ENCODE data around the gene TIMM17B. TPM values are rescaled to one million over a fixed set of nuclear protein-coding genes. Genes with fewer than 3 reads are reported as not detected.
"Not testable (repeated sequence)": the region's sequence is repeated elsewhere in the genome, so short reads cannot be mapped to it uniquely, and the experiment has no call there.

TIMM17B gene
- total RNA-seq, 1 experiment from 2014 or later: 89.7 TPM

DNA sequence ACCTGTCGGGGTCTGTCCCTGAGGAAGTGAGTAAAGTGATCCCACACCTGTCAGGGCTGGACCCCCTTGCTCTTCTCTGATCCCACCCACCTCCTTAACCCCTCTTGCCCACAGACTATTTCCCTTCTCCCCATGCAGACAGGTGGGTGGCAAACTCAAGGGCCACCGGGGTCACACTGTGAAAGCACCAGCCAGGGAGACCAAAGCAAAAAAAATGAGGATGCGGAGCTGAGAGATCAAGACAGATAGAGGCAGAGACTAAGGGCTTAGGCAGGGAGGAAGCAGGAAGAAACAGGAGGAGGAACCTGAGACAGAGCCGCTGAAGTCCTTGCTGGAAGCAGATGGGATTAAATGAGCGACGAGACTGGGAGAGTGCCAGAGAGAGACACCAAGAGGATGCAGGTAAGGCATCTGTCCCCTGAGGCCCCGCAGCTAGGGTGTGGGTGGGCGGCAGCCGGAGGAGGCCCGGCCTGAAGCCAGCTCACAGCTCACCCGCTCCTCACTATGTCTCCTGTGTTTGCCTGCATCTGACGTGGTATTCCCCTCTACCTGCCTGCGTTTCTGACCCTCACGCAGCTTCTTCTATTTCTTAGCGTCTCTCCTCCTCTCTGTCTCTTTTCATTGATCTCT is 7.2 kb downstream of the TIMM17B start:
- Histone ChIP-seq H3K56ac (ENCODE audit: insufficient read length, low read depth, low read length) (no peak overlapping the region), H2BK120ac (ENCODE audit: low read depth, low read length, poor library complexity, severe bottlenecking) (no peak overlapping the region), H4K91ac (ENCODE audit: insufficient read length, low read depth, low read length) (no peak overlapping the region), H3K79me2 (ENCODE audit: insufficient read depth, low read length) (no peaks in the 10 kb centered on the region; the same call in 1 of the 2 replicates), H2BK15ac (ENCODE audit: low read depth, low read length) (no peak overlapping the region), H3K18ac (ENCODE audit: insufficient read length, low read depth, low read length) (no peak overlapping the region), H2BK20ac (ENCODE audit: low read depth, low read length, poor library complexity, severe bottlenecking) (no peak overlapping the region), H2AFZ (ENCODE audit: low read length) (no peak overlapping the region), H2AK5ac (ENCODE audit: insufficient read length, low read length) (no peak overlapping the region), H3K4ac (ENCODE audit: low read depth, low read length) (no peak overlapping the region), H4K20me1 (ENCODE audit: control insufficient read depth, insufficient read depth, insufficient read length) (no peaks in the 10 kb centered on the region), H3K9me3 (ENCODE audit: control insufficient read depth, low read depth, low read length) (no peaks in the 10 kb centered on the region), H3K27me3 (ENCODE audit: insufficient read depth, low read length) (no peaks in the 10 kb centered on the region), H3K4me2 (ENCODE audit: insufficient read depth, insufficient read length, low read length) (peak overlapping the region; percentile 70), H3K14ac (ENCODE audit: insufficient read depth, low read length) (no peak overlapping the region), H3K23me2 (ENCODE audit: insufficient read length, low read depth, low read length, poor library complexity, severe bottlenecking) (no peaks in the 10 kb centered on the region), H4K8ac (replicated peaks; ENCODE audit: insufficient read length, low read depth, low read length) (no peak overlapping the region), H3K23ac (ENCODE audit: insufficient read length, low read depth, low read length) (no peak overlapping the region), H3K79me1 (ENCODE audit: insufficient read depth, low read depth, low read length, poor library complexity, severe bottlenecking) (peaks cover 2% of the 10 kb centered on the region), H3K27ac (ENCODE audit: insufficient read length, low read depth, low read length) (no peak overlapping the region), H3T11ph (ENCODE audit: low read length) (no peak overlapping the region), H3K4me1 (ENCODE audit: insufficient read depth, low read length) (no peaks in the 10 kb centered on the region; the same call in 1 of the 2 replicates), H4K5ac (ENCODE audit: insufficient read length, low read depth, low read length) (no peak overlapping the region), H2BK5ac (ENCODE audit: insufficient read length, low read length) (no peak overlapping the region), H3K9ac (ENCODE audit: extremely low read depth, insufficient read length, low read length) (no peak overlapping the region), H2BK12ac (ENCODE audit: insufficient read length, low read depth, low read length) (no peak overlapping the region)
- no CpG with 5 or more reads among the region's 15 CpGs for WGBS (ENCODE audit: extremely low coverage, insufficient read length, low lambda C conversion rate)
- Mint-ChIP-seq H3K27me3 (ENCODE audit: low read depth) (peaks cover 10% of the 10 kb centered on the region), H3K4me3 (peak overlapping the region; percentile 65 to 79), H3K27ac (peak overlapping the region in 2 of 3 experiments; percentile 5 to 66; a peak in 3 of 7 replicates), H3K4me1 (peaks cover 10 to 11% of the 10 kb centered on the region in 2 experiments), H3K36me3 (ENCODE audit: insufficient read depth in 1 of 3, low read depth in 3 of 3) (peaks cover 19 to 25% (median 21%) of the 10 kb centered on the region in 3 experiments), H3K9me3 (peaks cover 60 to 66% of the 10 kb centered on the region in 2 experiments)
- TF ChIP-seq, protein P1, sequence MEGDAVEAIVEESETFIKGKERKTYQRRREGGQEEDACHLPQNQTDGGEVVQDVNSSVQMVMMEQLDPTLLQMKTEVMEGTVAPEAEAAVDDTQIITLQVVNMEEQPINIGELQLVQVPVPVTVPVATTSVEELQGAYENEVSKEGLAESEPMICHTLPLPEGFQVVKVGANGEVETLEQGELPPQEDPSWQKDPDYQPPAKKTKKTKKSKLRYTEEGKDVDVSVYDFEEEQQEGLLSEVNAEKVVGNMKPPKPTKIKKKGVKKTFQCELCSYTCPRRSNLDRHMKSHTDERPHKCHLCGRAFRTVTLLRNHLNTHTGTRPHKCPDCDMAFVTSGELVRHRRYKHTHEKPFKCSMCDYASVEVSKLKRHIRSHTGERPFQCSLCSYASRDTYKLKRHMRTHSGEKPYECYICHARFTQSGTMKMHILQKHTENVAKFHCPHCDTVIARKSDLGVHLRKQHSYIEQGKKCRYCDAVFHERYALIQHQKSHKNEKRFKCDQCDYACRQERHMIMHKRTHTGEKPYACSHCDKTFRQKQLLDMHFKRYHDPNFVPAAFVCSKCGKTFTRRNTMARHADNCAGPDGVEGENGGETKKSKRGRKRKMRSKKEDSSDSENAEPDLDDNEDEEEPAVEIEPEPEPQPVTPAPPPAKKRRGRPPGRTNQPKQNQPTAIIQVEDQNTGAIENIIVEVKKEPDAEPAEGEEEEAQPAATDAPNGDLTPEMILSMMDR (conservative IDR thresholded peaks at IDR 0.05): no peak
- no peak for DNase-seq

DNA sequence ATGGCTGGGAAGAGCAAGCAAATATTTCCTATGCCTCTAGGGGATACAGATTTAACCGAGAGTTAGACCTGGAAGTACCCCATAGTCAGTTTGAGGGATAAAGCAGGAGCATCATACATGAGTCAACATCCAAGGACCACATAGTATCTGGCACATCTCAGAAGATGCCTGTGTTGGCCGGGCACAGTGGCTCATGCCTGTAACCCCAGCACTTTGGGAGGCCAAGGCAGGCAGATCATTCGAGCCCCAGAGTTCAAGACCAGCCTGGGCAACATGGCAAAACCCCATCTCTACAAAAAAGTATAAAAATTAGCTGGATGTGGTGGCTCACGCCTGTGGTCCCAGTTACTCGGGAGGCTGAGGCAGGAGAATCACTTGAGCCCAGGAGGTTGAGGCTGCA is 11.0 kb downstream of the TIMM17B start:
- H2BK12ac ChIP-seq (ENCODE audit: insufficient read length, low read depth, low read length); H3K18ac ChIP-seq (ENCODE audit: insufficient read length, low read depth, low read length); H2BK15ac ChIP-seq (ENCODE audit: low read depth, low read length); H3K79me1 ChIP-seq (ENCODE audit: insufficient read depth, low read depth, low read length, poor library complexity, severe bottlenecking); H3K23ac ChIP-seq (ENCODE audit: insufficient read length, low read depth, low read length); H3T11ph ChIP-seq (ENCODE audit: low read length); H4K8ac ChIP-seq (replicated peaks; ENCODE audit: insufficient read length, low read depth, low read length); H4K5ac ChIP-seq (ENCODE audit: insufficient read length, low read depth, low read length); H3K23me2 ChIP-seq (ENCODE audit: insufficient read length, low read depth, low read length, poor library complexity, severe bottlenecking); H3K56ac ChIP-seq (ENCODE audit: insufficient read length, low read depth, low read length); H4K91ac ChIP-seq (ENCODE audit: insufficient read length, low read depth, low read length); H3K9me3 ChIP-seq (ENCODE audit: control insufficient read depth, low read depth, low read length); H3K9ac ChIP-seq (ENCODE audit: extremely low read depth, insufficient read length, low read length); H4K20me1 ChIP-seq (ENCODE audit: control insufficient read depth, insufficient read depth, insufficient read length); H3K27ac ChIP-seq (ENCODE audit: insufficient read length, low read depth, low read length); H2AK5ac ChIP-seq (ENCODE audit: insufficient read length, low read length); H3K4me2 ChIP-seq (ENCODE audit: insufficient read depth, insufficient read length, low read length); H3K79me2 ChIP-seq (ENCODE audit: insufficient read depth, low read length); H3K4me1 ChIP-seq (ENCODE audit: insufficient read depth, low read length); H3K4ac ChIP-seq (ENCODE audit: low read depth, low read length); H2BK120ac ChIP-seq (ENCODE audit: low read depth, low read length, poor library complexity, severe bottlenecking); H2AFZ ChIP-seq (ENCODE audit: low read length); H2BK5ac ChIP-seq (ENCODE audit: insufficient read length, low read length); H3K36me3 Mint-ChIP-seq (ENCODE audit: insufficient read depth in 1 of 3, low read depth in 3 of 3); H2BK20ac ChIP-seq (ENCODE audit: low read depth, low read length, poor library complexity, severe bottlenecking); H3K4me3 Mint-ChIP-seq; H3K27ac Mint-ChIP-seq; H3K27me3 ChIP-seq (ENCODE audit: insufficient read depth, low read length); DNase-seq; H3K14ac ChIP-seq (ENCODE audit: insufficient read depth, low read length): not testable (repeated sequence)
- no CpG with 5 or more reads among the region's 5 CpGs for WGBS (ENCODE audit: extremely low coverage, insufficient read length, low lambda C conversion rate)
- Mint-ChIP-seq H3K9me3 (peaks cover 51 to 56% of the 10 kb centered on the region in 2 experiments), H3K4me1 (peaks cover 10 to 11% of the 10 kb centered on the region in 2 experiments), H3K27me3 (ENCODE audit: low read depth) (peaks cover 11% of the 10 kb centered on the region)
